Measurements from ENCODE around the gene MICAL3. TPM values are rescaled to one million over a fixed set of nuclear protein-coding genes. Genes with fewer than 3 reads are reported as not detected.

MICAL3 gene
- total and polyA plus RNA-seq, 9 of the 15 experiments (the other 6 are each of a cell fraction or from before 2014, with no cell fraction given) = 0.53 to 32.1 (median 12.3) TPM

GRCh38 chr22:18066181-18066859 is 42.0 kb upstream of the MICAL3 start:
- ATAC-seq (no peak), FAIRE-seq (no peak), DNase-seq (ENCODE audit: extremely low read depth in 1 of 4, low spot score in 3 of 4) (no peak)
- under 1% methylated on average over 12 of the region's 12 CpGs for WGBS (ENCODE audit: insufficient coverage, low coverage, missing lambda C conversion rate)
- CTCF ChIA-PET (ENCODE audit: low intra/inter-chr PET ratio) = no interaction called here
- in situ Hi-C loops (cut with MboI) = loop anchor here (5.0 kb wide), 1 partner anchor 324 kb away; no protein-coding TSS in a partner anchor
- TF ChIP-seq MCM3 (IDR thresholded peaks at IDR 0.05) (0 out of 2 replicates have a peak, but pooled peaks have one; percentile 53), CTBP1 (IDR thresholded peaks at IDR 0.05; ENCODE audit: borderline replicate concordance) (no peak)
- TF ChIP-seq, protein P1, sequence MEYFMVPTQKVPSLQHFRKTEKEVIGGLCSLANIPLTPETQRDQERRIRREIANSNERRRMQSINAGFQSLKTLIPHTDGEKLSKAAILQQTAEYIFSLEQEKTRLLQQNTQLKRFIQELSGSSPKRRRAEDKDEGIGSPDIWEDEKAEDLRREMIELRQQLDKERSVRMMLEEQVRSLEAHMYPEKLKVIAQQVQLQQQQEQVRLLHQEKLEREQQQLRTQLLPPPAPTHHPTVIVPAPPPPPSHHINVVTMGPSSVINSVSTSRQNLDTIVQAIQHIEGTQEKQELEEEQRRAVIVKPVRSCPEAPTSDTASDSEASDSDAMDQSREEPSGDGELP (CRISPR knock-in tag; IDR thresholded peaks at IDR 0.05; ENCODE audit: borderline replicate concordance) = peak; percentile 56; the same call in 1 of the 2 replicates
- Histone ChIP-seq H2AFZ (ENCODE audit: low read depth, low read length) (no peak overlapping the region), H3K4me1 (replicated peaks in 1 of 2; ENCODE audit: control insufficient read depth in 2 of 2, insufficient read depth in 2 of 2, low read length in 2 of 2) (peaks cover 4 to 5% of the 10 kb centered on the region in 2 experiments; a peak in 2 of 5 replicates), H3K27ac (ENCODE audit: extremely low read depth, low read depth, low read length) (no peak overlapping the region), H3K36me3 (ENCODE audit: control insufficient read depth, insufficient read depth, low read length) (no peaks in the 10 kb centered on the region), H3K4me3 (no peak overlapping the region), H3K4me2 (ENCODE audit: insufficient read depth, low read length) (no peak overlapping the region), H3K27me3 (ENCODE audit: control insufficient read depth in 2 of 2, insufficient read depth in 2 of 2, low read length in 2 of 2) (peaks cover 64 to 71% of the 10 kb centered on the region in 2 experiments), H3K9me3 (replicated peaks; ENCODE audit: control insufficient read depth, insufficient read depth, low read depth, low read length) (no peaks in the 10 kb centered on the region), H3K9me1 (ENCODE audit: control insufficient read depth, insufficient read depth, low read length) (no peaks in the 10 kb centered on the region), H4K20me1 (replicated peaks; ENCODE audit: control insufficient read depth, insufficient read depth, low read length) (peaks cover 10% of the 10 kb centered on the region; the same call in 1 of the 2 replicates), H3K79me2 (ENCODE audit: control insufficient read depth, insufficient read depth, low read length) (no peaks in the 10 kb centered on the region), H3K9ac (ENCODE audit: insufficient read depth in 1 of 2, low read depth in 2 of 2, low read length in 2 of 2) (no peak overlapping the region)
- intact Hi-C loops (cut with micrococcal nuclease) = loop anchor here (10.0 kb wide), 1 partner anchor 292 kb away; the partner anchor contains the start of gene BID
- BruUV-seq (replicated peaks) = no TSS peak
- POLR2A ChIA-PET = interaction anchor here (1.0 to 1.6 kb wide), 2 partner anchors 8 to 12 kb away, joined by 4 read pairs; no protein-coding TSS in a partner anchor

All from K562 (cell line).